HL-60/S4 treated with retinoic acid at 250 ng/mL for 4 days and 3 days (cell line): ENCODE data around the gene SYT6.

Experiments
- in situ Hi-C: fragments of 300-500 bp; cut with MboI; formaldehyde crosslinking; loops from 2 replicates; pipeline ENCODE4 v1.7.0; 2022; ENCODE audit warnings: low sequenced_read_pairs

Gene SYT6

DNA sequence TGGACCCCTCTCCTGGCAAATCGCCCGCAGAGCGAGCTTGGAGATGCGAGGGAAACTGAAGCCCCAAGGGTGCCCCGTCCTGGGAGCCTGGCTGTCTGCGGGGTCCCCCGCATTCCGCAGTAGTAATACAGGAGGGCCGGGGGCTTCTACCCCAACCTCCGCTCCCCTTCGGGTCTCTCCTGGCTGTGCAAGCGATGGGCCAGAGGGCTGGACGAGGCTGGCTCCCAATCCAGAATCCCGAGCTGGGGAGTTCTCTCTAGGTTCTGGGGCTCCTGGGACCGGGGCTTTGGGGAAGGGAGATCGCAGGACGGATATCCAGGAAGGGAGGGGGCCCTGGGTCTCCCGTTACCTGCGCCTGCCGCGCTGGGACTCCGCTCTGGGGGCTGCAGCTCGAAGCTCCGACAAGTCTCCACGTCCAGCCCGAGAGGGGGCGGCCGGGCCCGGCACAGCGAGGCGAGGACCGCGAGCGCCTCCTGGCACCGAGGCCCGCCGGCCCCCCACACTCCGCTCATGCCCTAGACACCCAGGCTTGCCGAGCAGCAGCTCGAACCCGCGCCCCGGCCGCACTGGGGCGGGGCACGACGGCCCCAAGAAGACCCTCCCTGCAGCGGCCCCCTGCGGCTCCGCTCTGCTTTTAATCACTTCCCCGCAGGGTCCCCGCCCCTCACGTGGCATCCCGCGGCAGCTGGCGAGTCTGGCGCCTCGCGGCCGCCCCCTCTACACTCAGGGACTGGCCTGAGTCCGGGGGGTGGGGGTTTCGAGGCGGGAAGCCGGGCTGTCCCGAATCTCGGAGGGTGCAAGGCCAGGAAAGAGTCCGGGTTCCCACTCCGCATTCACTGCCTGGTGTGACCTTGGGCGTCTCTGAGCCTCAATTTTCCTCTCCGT is at the start of gene SYT6:
Gene SYT6 (minus strand): TSS at position 609 of the 885 bp plus-strand sequence. CDS start 97 bp downstream, at position 512.
- in situ Hi-C loops = no loop called here

DNA sequence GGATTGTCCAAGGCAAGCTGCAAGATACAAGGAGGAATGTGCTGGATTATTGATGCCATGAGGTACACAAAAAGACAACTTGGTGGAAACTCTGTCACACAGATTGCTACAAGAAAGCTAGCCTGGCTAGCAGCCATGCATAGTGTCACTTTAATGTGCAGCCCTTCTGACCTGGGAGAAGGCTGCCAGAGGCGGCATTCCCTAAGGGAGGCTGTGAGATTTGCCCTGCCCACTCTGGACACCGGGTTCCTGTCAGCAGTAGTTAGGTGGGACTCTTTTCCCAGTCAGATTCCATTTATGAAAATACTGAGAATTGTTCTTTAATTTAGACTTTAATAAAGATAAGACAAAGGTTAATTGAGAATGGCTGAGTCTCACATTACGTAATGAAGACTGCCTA is 47.8 kb upstream of the SYT6 start:
- in situ Hi-C loops = no loop called here

GRCh38 chr1:114199017-114199594 is 45.4 kb upstream of the SYT6 start:
- in situ Hi-C loops = no loop called here

- in situ Hi-C loops = no loop called here
Observed at GRCh38 chr1:114196992-114197907, 43.6 kb upstream of the SYT6 start.

- in situ Hi-C loops = no loop called here
Observed at GRCh38 chr1:114195819-114196218, 42.1 kb upstream of the SYT6 start.

- in situ Hi-C loops = no loop called here
Observed at GRCh38 chr1:114192328-114192727, 38.7 kb upstream of the SYT6 start.

DNA sequence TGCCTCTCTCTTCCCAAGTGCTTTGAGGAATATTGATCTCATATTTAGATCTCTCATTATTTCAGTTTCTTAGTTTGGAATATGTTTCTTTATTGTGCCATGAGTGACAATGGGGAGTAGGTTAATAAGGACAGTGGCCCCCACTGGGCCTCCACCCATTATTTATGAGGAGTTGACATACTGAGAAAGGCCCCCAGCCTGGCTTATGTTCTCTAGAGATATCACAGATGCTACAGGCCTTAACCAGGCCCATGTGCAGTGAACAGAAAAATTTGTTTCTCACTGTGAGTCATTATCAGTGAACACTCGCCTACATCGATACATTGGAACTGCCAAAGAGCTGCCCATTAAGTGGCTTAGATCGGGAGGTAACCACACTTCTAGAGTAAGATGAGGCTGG is 35.7 kb upstream of the SYT6 start:
- in situ Hi-C loops = no loop called here

- in situ Hi-C loops = no loop called here
Observed at GRCh38 chr1:114181356-114181755, 27.7 kb upstream of the SYT6 start.

- in situ Hi-C loops = no loop called here
Observed at GRCh38 chr1:114180742-114181141, 27.1 kb upstream of the SYT6 start.

GRCh38 chr1:114178936-114179335 is 25.3 kb upstream of the SYT6 start:
- in situ Hi-C loops = no loop called here

DNA sequence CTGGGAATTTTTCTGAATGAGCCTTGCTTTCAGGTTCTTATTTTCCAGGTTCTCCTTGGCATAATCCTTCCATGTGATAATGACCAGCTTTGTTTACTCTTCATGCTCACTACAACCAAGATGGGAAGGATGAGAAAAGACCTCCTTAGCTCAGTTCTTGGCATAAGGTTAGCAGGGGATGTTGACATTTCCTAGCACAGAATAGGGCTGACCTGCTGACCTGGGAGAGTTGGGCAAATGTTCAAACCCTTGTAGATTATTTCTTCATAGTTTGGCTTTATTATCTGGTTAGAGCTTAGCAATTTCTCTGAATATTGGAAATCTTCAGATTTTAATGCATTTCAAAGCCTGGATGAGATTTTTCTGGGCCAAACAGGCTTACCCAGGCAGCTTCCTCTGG is 23.6 kb upstream of the SYT6 start:
- in situ Hi-C loops = no loop called here

GRCh38 chr1:114176366-114176765 is 22.7 kb upstream of the SYT6 start:
- in situ Hi-C loops = no loop called here

DNA sequence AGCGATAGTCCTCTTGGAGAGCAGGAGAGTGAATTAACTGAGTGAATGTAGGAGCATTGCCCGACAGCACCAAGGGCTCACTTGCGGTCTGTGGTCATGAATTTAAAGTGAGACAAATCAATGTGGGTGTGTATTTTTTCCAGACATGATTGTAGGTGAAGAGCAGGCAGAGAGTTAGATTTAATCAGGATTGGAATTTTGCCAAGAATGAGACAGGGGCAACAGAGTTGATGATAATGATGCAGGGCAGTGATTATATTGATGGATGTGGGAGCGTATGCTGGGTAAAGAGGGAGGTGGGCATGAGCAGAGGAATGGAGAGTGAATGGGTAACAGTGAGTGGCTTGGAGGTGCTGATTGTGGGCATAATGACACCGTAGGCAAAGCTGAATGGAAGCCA is 20.0 kb upstream of the SYT6 start:
- in situ Hi-C loops = no loop called here

GRCh38 chr1:114169509-114169908 is 15.8 kb upstream of the SYT6 start:
- in situ Hi-C loops = no loop called here

- in situ Hi-C loops = no loop called here
Observed at GRCh38 chr1:114167226-114167625, 13.6 kb upstream of the SYT6 start.

- in situ Hi-C loops = no loop called here
Observed at GRCh38 chr1:114164840-114165543, 11.3 kb upstream of the SYT6 start.

DNA sequence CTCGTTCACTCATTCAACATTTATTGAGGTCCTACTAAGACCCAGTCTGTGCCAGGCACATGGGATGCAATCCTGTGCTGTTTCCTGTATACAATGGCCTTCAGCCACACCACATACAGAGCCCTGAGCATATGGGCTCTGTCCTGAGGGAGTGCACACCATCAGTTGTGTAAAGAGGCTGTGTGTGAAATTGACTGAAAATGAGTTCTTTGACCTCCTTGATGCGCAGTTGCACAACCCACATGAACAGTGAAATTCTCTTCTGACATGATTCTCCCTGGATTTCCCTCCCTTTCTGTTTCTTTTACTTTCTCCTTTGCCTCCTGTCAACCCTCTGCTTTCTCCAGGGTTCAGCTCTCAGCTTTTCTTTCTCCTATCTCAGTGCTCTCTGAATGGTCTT is 6.3 kb upstream of the SYT6 start:
- in situ Hi-C loops = no loop called here

- in situ Hi-C loops = no loop called here
Observed at GRCh38 chr1:114157275-114157660, 3.6 kb upstream of the SYT6 start.

GRCh38 chr1:114156538-114157274 is 3.0 kb upstream of the SYT6 start:
- in situ Hi-C loops = no loop called here

DNA sequence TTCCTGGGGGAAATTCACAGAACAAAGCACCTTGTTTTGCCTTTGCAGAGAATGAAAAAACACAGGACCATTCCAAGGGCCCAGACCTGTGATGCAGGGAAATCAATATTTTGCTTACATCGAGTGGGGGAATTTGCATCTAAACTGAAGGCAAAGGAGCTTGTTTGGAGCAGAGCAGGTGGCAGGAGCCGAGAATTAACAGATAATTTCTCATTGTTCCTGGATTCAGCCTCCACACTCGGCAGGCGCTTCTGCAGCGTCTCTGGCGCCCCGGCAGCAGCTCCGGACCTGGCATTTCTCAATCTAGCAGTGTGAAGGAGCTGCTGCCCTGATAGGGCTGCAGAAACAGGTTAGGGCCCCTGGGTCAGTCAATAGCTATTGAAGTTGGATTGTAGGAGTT is 2.0 kb upstream of the SYT6 start:
- in situ Hi-C loops = no loop called here
